GM21515 (cell line): Measurements from ENCODE around the gene HCRTR1.
"Not testable (repeated sequence)": the region's sequence is repeated elsewhere in the genome, so short reads cannot be mapped to it uniquely, and the experiment has no call there.

Experiments
- ATAC-seq: cut with Tn5 transposase; IDR thresholded peaks from one replicate; pipeline ENCODE4 v1.9.1; 2021; ENCODE audit not compliant: unreplicated experiment

The HCRTR1 gene

GRCh38 chr1:31581821-31582810 is 35.4 kb upstream of the HCRTR1 start:
- no peak for ATAC-seq

GRCh38 chr1:31583082-31583994 is 34.2 kb upstream of the HCRTR1 start:
- ATAC-seq, result no peak

- no peak for ATAC-seq
These were observed 33.3 kb upstream of the HCRTR1 start for GRCh38 chr1:31583995-31584868.

- ATAC-seq, result no peak
These were observed 32.4 kb upstream of the HCRTR1 start for GRCh38 chr1:31584869-31585735.

- no peak for ATAC-seq
These were observed 31.6 kb upstream of the HCRTR1 start for GRCh38 chr1:31585736-31586365.

GRCh38 chr1:31586376-31587327 is 30.8 kb upstream of the HCRTR1 start:
- no peak for ATAC-seq

- ATAC-seq, result not testable (repeated sequence)
These were observed 30.2 kb upstream of the HCRTR1 start for GRCh38 chr1:31587328-31587699.

GRCh38 chr1:31587720-31588423 is 29.6 kb upstream of the HCRTR1 start:
- no peak for ATAC-seq

GRCh38 chr1:31588751-31589515 is 28.6 kb upstream of the HCRTR1 start:
- ATAC-seq, result no peak

GRCh38 chr1:31591425-31592093 is 25.9 kb upstream of the HCRTR1 start:
- ATAC-seq, result no peak

- no peak for ATAC-seq
These were observed 25.4 kb upstream of the HCRTR1 start for GRCh38 chr1:31592132-31592531.

GRCh38 chr1:31593136-31593665 is 24.3 kb upstream of the HCRTR1 start:
- no peak for ATAC-seq

GRCh38 chr1:31593770-31594632 is 23.5 kb upstream of the HCRTR1 start:
- no peak for ATAC-seq

- no peak for ATAC-seq
These were observed 21.4 kb upstream of the HCRTR1 start for GRCh38 chr1:31595836-31596736.
